WERI-Rb-1 (cell line): ENCODE results near the gene CEACAM6.

Experiments used
- DNase-seq: peaks from one replicate; pipeline ENCODE4 v3.0.0-alpha.2; 2020
- H3K27ac ChIP-seq: fragments of 250-450 bp; sonication (Bioruptor Pico); 2 replicates; pipeline ENCODE4 v1.5.1; 2020; ENCODE audit warnings: mild to moderate bottlenecking, moderate library complexity
- H3K27me3 ChIP-seq: fragments of 250-450 bp; sonication (Bioruptor Pico); 2 replicates; pipeline ENCODE4 v1.5.1; 2021; ENCODE audit warnings: mild to moderate bottlenecking, low read depth, moderate library complexity; ENCODE audit not compliant: insufficient read depth, severe bottlenecking
- H3K36me3 ChIP-seq: fragments of 250-450 bp; sonication (Bioruptor Pico); 2 replicates; pipeline ENCODE4 v1.5.1; 2020; ENCODE audit warnings: mild to moderate bottlenecking, moderate library complexity
- H3K4me3 ChIP-seq: 2 replicates; pipeline ENCODE4 v1.5.1; 2011; ENCODE audit warnings: low read depth, mild to moderate bottlenecking, control low read depth, low read length
- H3K9me3 ChIP-seq: fragments of 250-450 bp; sonication (Bioruptor Pico); 2 replicates; pipeline ENCODE4 v1.5.1; 2021; ENCODE audit warnings: mild to moderate bottlenecking, moderate library complexity; ENCODE audit not compliant: severe bottlenecking
- TF ChIP-seq, protein P1 (sequence below): IDR thresholded peaks from 2 replicates; pipeline ENCODE4 v1.5.1; 2011; ENCODE audit warnings: low read depth, mild to moderate bottlenecking, control low read depth, inconsistent platforms, low read length

The CEACAM6 gene

DNA sequence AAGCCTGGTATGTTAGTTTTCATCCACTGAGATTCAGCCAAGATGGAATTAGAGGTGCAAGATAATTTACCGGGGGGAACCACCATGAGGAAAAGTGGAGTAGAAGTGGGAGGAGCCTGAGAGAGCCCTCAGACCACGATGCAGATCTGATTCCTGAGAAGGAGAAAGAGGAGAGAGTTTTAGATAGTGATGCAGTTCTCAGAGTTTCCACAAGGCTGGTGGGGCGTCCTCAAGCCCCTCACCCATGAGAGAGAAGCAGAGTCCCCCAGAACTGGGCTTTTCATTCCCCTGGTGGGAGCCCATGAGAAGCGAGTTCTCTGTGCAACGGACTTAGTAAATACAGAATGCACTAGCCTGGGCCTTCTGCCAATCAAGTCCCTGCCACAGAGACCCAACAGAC is 28.8 kb upstream of the CEACAM6 start:
- TF ChIP-seq, protein P1, sequence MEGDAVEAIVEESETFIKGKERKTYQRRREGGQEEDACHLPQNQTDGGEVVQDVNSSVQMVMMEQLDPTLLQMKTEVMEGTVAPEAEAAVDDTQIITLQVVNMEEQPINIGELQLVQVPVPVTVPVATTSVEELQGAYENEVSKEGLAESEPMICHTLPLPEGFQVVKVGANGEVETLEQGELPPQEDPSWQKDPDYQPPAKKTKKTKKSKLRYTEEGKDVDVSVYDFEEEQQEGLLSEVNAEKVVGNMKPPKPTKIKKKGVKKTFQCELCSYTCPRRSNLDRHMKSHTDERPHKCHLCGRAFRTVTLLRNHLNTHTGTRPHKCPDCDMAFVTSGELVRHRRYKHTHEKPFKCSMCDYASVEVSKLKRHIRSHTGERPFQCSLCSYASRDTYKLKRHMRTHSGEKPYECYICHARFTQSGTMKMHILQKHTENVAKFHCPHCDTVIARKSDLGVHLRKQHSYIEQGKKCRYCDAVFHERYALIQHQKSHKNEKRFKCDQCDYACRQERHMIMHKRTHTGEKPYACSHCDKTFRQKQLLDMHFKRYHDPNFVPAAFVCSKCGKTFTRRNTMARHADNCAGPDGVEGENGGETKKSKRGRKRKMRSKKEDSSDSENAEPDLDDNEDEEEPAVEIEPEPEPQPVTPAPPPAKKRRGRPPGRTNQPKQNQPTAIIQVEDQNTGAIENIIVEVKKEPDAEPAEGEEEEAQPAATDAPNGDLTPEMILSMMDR = no peak

DNA sequence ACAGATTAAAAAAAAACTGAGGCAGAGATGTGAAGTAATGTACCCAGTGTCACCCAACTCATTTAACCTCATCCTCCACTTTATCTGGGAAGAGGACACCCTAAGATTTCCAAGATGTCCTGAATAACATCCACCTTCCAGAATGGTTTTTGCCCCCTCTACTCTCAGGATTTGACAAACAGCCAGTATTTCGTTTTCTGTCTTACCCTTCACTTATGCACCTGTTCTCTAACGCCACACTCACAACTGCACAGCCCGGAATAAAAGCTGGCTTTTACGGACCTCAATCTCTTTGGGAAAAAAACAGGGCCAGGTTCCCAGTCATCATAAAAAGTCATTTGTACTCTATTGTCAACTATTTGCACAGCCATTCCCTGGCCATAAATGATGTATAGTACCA is 21.2 kb upstream of the CEACAM6 start:
- Histone ChIP-seq H3K4me3 (no peak overlapping the region), H3K27ac (no peak overlapping the region), H3K36me3 (no peaks in the 10 kb centered on the region), H3K27me3 (peaks cover 88% of the 10 kb centered on the region), H3K9me3 (no peaks in the 10 kb centered on the region)
- no peak for DNase-seq
- TF ChIP-seq, protein P1 = no peak

More for the DNA sequence above, 28.8 kb upstream of the CEACAM6 start:
- DNase-seq = no peak
- Histone ChIP-seq H3K27ac (no peak overlapping the region), H3K27me3 (peaks cover 61% of the 10 kb centered on the region), H3K4me3 (no peak overlapping the region), H3K36me3 (no peaks in the 10 kb centered on the region), H3K9me3 (no peaks in the 10 kb centered on the region)

DNA sequence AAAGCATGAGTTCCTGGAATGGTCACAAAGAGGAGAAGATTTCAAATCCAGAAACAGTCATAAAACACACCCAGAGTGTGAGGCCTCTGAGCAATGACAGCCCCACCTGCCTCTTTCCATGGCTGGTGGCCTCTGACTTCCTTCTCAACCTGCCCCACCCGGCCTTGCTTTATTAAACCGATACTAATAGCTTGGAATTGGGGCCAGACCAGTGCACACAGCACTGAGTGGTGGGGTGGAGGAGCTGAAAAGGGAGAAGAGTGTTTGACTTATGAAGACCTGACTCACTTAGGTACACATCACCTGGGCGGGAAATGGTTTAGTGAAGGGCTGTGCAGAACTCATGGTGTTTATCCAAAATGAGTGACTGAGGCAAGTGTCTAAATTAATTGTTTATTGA is 20.7 kb upstream of the CEACAM6 start:
- Histone ChIP-seq H3K27ac (no peak overlapping the region), H3K4me3 (no peak overlapping the region), H3K9me3 (no peaks in the 10 kb centered on the region), H3K36me3 (no peaks in the 10 kb centered on the region), H3K27me3 (peaks cover 88% of the 10 kb centered on the region)
- DNase-seq = no peak
- TF ChIP-seq, protein P1 = no peak

DNA sequence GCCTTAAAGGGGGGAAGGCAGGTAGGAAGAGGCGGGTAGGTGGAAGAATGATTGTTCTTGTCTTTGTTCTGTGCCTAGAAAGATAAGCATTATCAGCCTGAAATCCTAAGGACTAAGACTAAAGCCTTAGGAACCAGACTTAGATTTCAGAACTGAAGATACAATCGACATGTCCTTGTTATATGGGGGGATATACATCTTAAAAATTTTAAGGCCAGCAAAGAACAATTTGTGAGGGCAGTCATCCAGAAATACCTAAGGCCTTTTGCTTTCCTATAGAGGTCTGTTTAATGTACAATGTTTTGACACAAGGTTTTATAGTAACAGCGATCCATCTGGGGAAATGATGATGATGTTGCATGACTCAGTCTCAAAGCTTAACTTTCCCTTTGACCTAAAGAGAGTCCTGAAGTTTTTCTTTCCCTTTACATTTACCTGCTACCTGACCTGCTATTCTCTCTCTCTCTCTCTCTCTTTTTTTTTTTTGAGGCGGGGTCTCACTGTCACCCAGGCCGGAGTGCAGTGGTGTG is 20.2 kb upstream of the CEACAM6 start:
- Histone ChIP-seq H3K9me3 (no peaks in the 10 kb centered on the region), H3K36me3 (no peaks in the 10 kb centered on the region), H3K4me3 (no peak overlapping the region), H3K27me3 (peaks cover 87% of the 10 kb centered on the region), H3K27ac (no peak overlapping the region)
- TF ChIP-seq, protein P1 = no peak
- no peak for DNase-seq

DNA sequence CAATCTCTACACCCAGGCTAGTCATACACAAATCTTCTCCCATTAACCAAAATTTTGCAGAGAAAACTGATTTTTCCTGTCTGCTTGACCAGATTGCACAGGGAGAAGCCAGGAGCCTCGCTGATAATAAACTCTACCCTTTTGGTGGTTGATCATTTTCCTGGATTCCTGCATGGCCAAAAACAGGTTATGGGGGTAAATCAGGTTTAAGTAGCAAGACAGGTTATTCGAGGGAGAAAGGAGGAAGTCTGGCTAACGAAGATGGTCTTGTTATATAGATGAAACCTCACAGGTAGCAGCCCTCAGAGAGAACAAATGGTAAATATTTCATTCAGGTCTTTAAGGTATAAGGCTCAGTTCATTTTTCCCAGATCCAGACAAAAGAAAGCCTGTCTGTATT is 16.0 kb upstream of the CEACAM6 start:
- no peak for DNase-seq
- Histone ChIP-seq H3K9me3 (no peaks in the 10 kb centered on the region), H3K4me3 (no peak overlapping the region), H3K27me3 (peaks cover 81% of the 10 kb centered on the region), H3K27ac (no peak overlapping the region), H3K36me3 (no peaks in the 10 kb centered on the region)
- TF ChIP-seq, protein P1 = no peak
